GM19452 (cell line): ENCODE measurements around the gene PRG2.
A peak's percentile ranks its signal among the peaks of the same experiment; 100 is the strongest.

Experiments used
- ATAC-seq: cut with Tn5 transposase; IDR thresholded peaks from one replicate; pipeline ENCODE4 v1.9.1; 2021; ENCODE audit not compliant: unreplicated experiment

The PRG2 gene, protein sequence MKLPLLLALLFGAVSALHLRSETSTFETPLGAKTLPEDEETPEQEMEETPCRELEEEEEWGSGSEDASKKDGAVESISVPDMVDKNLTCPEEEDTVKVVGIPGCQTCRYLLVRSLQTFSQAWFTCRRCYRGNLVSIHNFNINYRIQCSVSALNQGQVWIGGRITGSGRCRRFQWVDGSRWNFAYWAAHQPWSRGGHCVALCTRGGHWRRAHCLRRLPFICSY

DNA sequence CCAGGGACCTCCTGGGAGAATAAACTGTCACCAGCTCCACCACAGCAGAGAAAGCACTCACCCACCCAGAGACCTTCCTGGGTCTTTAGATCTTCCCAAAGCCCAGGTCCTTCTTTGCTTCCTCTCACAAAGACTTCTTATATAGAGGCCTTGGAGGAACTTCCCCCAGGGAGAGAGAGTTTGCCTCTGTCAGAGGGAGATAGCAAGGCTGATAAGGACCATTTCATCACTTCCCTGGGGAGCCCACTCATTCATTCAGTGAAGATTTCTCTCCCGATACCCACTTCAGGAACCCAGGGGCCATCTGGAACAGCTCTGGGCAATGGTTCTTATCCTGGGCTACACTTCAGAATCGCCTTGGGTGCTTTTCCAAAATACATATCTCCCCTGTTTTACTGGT is at the start of gene PRG2:
Gene PRG2, minus strand, starts transcription at position 116 of the 400 bp plus-strand sequence. CDS start 706 bp downstream, outside the sequence.
- no peak for ATAC-seq

DNA sequence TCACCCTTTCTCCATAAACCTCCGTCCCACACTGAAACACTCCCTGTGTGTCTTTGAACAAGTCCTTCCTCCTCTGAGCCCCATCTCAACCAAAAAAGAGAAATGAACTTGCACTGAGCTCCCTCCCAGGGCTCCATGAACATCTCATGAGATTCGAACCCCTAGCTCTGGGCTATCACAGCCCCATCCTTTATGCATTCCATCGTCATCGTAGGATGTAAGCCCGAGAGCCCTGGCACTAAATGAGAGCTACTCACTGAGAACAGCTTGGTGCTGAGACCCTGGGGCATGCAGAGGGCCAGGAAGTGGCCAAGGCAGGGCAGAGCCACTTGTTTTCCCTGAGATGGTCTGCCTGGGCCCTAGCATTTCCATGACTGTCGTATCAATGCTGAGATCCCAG is 49.3 kb upstream of the PRG2 start:
- ATAC-seq: no peak

DNA sequence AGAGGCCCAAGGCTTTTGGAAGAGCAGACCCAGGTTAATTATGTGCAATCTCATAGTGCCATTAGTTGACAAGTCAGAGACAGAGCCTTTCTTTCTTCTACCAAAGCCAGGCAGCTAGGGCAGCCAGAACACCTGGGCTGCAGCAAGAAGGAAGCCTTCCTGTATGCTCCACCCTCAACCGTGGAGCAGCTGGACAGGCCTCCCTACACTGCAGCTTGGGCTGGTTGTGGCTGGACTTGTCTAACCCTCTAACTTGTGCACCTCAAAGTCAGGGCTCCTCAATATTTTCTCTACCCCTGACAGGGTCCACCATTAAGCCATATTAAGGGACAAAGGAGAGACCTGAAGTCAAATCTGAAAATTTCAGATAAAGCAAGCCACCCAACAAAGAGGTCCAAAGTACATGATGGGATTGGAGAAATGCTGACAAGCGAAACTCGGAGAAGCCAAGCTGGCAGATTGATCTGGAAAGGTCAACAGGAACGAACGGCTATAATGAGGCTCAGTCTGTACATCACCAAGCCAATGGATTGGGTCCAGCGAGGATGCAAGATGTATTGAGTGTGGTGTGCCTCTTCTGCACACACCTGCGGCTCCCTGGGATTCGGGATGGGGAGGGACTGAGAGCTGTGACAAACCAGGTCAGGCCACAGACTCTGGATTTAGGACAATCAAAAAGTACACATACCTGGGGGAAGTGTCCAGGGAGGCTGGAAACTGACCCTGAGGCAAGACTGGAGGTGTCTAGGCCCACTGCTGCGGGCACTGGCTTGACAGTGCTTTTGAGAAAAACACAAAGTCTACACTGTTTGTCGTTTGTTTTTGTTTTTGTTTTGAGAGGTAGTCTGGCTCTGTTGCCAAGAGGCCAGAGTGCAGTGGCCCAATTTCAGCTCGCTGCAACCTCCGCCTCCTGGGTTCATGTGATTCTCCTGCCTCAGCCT is 48.2 kb upstream of the PRG2 start:
- no peak for ATAC-seq

DNA sequence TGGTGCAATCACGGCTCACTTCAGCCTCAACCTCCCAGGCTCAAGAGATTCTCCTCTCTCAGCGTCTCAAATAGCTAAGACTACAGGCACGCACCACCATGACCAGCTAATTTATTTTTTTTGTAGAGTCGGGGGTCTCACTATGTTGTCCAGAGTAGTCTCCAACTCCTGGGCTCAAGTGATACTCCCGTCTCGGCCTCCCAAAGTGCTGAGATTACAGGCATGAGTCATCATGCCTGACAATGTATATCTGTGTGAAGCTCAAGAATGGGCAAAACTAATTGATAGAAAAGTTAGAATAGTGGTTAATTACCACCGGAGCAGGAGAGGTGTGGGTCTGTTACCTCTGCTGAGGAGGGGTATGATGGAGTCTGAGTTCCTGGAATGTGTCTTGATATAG is 45.6 kb upstream of the PRG2 start:
- no peak for ATAC-seq

DNA sequence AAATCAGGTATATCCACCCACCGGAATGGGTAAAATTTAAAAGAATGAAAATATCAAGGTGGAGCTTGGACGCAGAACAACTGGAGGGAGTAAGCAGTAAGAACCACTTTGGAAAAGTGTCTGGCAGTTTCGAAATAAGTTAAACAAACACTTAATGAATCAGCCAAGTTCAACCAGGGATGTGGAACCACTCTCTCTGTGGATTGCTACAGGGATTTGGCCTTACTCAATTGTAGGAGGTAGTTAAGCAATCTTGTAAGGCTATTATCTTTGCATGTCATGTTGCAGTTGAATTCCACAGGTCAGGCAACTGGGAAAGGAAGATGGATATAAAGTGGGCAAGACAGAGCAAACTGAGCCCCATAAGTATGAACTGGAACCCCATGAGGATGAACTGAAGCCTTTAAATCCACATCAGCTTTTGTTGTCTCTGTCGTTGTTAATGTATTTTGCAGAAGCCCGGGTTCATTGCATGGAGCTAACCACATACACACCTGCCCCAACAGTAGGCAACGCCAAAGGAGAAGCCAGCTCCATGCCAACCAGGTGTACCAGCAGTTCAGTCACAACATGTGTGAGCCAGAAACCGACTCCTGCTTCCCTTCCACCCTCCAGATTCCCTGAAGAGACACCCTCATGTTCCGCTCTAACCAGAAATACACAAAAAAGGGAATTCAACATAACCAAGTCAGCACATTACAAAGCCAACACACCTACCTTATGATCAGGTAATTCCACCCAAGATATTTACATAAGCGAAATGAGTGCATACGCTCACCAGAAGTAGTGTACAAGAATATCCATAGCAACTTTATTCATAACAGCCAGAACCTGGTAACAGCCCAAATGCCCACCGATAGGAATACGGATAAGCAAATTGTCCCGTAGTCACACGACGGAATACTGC is 44.4 kb upstream of the PRG2 start:
- no peak for ATAC-seq

DNA sequence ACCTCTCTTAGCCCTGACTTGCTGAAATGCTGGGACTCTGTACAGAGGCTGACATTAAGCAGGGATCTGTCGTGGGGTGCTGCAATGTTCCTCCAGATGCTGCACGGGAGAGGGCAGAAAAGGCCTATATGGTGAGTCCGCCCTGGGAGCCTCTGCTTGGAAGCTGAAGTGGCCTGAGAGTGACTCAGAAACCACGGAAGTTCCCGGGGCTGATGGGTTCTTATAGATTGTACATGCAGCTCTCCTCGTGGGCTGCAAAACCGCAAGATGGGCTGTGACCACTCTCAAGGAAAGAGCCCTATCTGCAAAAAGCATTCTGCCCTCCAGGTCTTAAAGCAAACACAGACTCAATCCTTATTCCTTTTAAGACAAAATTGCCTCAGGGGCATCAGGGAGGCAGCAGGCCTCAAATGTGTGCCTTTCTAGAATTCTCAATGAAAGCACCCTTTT is 42.3 kb upstream of the PRG2 start:
- ATAC-seq: no peak

DNA sequence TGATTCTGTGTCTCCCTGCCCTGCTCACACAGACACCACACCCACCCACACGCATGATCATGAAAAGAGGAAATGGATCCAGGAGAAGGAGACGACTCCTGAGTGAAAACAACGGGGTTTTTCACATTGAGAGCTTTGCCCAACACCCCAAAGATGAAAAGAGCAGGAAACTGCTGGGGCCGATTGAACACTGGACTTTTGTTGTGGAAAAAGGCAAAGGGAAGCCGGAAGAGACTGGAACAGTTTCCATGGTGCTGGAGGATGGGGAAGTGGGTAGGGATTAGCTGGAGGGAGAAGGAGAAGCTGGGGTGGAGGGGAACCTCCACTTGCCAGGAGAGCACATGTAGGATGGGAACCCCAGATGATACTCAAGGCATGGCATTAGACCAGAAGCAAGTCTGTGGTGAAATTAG is 41.7 kb upstream of the PRG2 start:
- ATAC-seq: no peak

DNA sequence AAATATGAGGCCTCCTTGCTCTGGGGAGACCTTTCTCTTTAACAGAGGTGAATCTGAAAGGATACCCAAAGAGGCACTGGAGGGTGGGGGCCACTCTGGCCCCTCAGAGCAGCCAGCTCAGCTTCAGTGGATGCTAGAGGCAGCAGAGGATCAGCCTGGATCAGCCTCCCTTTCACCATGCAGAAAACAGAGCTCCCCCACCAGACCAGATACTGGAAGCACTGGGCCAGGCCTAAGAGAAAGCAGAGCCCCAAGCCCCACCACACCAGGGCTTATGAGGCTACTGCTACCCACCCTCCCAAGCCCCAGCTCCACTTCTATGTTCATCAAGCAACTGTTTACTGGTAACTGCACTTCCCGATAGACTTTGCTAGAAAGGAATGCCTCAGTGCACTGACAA is 40.5 kb upstream of the PRG2 start:
- ATAC-seq: no peak

DNA sequence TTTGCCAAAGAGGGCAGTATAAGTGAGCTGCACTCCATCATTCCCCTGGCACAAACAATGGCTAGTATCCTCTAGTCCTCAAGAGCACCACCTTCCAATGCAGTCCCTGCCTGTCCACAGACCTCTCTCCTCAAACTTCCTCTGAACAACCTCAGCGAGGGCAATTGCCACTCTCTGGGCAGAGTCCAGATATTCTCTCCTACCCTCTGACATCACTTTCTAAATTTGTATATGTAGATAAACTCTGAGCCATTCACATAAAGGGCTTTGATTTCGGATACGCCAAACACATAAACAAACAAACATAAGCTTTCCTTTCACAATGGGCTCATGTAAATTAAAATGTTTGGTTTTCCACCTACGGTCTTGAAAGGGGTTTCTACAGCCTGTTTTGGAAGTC is 39.5 kb upstream of the PRG2 start:
- no peak for ATAC-seq

DNA sequence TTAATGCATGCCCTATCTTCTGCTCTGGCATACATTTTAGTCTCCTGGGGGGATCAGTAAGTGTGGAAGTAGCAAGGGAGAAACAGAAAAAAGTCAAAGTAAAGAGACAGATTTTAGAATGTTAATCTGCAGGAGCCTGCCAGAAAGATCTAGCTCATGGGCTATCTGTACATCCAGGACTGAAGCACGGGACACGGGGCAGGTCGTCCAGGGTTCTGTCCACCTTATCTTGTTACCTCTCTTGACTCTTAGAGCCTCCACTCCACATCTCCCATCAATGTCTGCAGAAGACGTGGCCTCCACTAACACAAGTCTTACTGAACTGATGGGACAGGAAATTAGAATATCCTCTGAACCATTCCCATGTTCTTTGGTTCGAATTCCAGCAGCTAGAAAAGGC is 38.2 kb upstream of the PRG2 start:
- ATAC-seq: no peak

DNA sequence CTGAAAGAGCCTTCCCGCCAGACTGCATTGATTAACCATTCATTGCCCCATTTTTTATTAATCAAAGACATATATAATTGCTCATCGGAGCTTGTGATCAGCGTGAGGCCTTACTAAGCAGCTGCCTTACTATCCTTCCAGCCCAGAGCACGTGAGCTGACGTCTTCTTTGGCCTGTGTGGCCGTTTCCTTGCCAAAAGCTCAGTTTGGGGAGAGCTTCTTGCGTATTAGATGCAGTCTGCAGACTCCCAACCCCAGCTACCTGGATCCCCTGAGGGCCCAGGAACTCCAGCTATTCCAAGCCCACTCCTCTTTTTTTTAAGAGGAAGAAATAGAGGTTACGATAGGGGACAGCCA is 37.3 kb upstream of the PRG2 start:
- ATAC-seq: no peak

DNA sequence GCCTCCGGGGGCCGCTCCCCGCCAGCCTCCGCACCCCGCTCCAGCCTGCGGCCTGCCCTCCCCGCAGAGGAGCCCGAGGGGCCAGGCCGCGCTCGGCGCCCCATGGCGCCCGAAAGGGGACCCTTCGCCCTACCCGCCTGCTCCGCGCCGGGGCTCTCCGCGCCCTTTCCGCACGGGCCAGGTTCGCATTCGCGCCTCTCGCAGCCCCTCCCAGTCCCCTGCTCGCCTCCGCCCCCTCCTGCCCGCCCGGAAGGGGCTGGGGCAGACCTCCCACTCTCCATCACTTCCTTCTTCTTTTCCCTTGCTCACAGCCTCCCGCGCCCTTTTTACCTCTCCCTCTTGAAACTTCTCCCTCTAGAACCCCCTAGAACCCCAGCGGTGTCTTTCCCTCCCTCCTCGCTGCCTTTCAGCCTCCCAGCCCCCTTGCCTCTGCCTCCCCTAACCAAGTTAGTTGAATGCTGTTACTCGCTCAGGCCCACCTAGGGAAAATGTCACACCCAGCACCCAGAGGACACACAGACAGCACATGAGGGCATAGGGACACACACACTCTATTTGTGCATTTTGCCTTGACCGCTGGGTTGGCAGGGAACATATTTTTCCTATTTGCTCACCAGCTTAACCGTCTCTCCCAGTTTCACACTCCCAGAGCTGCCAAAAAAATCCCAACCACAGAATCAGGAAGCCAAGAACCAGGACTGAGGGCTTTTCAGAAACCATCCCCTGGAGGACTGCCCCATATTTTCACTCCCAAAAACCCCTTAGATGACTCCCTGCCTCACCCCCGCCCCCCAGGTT is 36.7 kb upstream of the PRG2 start, which contains the start of gene SLC43A3:
Gene SLC43A3, minus strand, starts transcription at position 193 of the 798 bp plus-strand sequence. CDS start 949 bp downstream, outside the sequence.
- ATAC-seq: peak; percentile 58

DNA sequence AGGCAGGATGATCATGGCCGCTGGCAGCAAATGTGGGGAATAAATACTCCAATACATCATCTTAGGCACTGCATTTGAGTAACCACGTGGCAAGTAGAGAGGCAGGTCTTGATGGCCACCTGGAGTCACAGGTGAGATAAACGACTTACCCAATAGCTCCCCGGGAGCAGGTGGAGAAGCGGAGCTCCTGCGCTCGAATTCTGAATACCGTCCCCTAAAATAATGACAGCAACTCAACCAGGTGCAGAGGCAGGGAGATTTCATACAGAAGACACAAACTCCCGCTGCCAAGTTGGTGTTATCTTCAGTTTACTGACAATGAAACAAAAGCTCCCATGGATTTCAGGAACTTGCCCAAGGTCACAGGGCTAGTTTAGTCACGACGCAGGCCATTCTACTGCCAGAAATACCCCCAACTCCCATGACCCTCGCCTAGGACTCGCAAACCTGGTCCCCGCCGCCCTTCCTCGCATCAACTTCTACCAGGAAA is 36.0 kb upstream of the PRG2 start:
- no peak for ATAC-seq

DNA sequence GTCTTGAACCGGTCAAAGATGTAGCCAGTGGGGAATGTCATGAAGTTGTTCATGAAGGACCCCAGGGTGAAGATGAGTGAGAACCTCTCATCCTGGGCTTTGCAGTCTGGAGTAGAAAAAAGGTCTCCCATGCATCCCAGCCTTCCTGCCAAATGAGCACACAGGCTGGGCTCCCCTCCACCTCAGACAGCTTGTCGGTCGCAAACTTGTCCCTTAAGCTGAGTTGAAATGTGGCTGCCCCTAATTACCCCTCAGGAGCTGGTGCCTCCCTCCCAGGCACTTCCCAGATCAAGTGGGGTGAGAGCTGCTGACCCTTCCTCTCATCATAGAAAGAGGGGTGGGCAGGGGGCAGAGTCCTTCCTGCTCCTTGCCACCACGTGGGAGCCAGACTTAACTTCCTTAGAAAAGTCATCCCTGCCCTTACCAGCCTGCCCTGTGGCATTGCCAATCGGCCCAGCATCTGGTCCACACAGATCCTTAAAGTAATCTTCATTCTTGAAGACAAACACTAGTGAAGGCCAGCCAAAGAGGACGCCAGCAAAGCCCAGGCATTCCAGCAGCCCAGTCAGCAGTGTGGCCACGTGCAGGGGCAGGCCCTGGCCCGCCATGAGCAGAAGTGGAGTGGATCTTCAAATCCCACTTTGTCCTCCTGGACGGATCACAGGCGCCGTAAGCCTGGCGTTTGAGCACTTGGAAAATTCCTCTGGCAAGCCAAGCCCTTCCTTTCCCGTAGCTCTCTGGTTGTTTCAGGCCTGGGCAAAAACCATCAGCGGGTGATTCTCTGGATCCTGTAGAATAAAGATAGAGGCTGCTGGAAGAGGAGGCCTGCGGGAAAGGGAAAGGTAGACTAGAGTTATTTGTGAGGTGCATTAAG is 35.4 kb upstream of the PRG2 start:
- no peak for ATAC-seq

DNA sequence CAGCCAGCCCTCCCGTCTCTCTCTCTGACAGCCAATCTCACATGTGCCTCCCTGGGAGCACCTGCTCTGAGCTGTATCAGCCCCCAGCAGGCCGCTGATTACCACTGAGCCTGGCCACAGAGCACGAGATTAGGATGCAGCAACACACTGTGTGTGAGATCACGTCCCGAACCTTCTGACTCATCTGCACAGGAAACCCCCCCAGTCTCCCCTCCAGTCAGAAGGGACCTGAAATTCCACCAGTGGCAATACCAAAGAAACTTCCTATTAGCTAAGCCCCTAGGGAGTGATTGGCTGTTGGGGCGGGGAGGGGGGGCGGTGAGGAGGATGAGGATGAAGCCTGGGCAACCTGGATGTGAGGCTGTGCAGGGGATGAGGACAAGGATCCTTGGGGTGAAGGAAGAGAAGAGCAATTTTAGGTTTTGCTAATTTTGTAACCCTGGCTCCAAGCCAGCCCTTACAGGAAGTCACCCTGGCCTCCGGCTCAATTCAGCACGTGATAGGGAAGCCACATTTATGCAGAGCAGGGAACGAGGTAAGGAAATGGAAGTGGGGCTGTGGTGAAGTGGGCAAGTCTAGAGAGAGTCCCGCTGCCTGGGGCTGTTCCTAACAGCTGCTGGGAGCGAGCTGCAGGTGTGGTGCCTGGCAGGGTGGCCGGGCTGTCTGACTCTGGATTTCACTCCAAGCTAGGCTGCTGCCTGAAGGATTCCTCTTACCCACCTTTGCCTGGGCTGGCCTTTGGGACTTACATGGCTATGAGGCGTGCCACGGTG is 34.5 kb upstream of the PRG2 start:
- peak; percentile 89 for ATAC-seq

DNA sequence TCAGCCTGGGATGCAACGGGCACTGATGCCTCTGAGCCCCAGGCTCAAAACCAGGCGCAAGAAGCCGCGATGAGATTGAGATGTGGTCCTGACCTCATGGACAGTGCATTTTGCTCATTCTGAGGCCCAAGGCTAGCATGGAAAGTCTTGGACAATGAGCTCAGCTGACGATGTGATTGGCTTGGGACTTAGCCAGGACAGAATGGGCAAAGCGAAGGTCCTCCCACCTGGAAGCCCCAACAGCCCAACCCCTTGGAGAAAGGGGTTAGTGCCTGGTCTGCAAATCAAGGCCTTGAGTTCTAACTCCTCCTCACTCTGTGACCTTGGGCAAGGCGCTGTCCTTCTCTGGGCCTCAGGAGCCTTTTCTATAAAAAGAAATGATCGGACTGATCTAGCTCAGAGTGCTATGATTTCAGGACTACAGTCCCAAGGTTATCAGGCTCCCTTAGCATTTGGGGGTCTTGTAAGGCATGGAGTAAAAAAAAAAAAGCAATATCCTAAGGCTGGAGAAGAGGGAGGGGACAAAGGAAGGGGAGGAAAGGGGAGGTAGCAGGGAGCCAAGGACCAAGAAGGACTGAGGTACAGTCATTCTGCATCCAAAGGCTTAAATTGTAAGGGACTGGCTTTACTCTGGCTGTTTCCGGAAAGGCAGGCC is 33.8 kb upstream of the PRG2 start:
- no peak for ATAC-seq

DNA sequence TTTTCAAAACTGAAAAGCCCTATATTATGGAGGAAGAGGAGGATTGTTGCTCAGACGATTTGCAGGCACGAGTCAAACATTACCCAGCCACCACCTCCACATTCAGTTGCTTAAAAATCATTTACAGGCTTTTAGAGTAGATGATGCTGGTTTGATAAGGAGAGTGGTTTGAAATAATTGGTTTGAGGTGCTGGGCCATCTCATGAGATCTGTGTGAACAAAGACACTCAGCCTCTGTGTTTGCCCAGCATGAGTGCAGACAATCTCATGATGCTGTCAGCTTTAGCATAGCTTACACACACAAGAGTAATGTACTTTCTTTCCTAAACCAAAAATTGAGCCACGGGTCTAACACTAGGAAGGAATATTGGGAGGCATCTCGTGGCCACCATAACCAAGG is 32.2 kb upstream of the PRG2 start:
- ATAC-seq: no peak

DNA sequence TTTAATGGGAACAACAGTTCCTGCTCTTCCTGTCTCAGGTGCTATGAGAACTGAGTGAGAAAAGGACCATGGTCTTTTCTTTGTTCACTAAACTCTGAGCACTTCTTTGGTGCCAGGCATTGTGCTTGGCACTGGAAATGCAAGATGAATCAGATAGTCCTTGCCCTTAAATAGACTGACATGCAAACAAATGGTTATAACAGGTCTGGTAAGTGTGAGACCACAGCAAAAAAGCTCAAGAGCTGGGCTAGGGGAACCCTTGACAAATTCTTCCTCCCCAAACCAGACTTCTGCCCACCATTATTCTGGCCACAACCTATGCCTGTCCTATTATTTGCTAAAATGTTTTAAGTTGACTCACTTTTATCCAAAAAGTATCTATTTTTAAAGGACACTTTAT is 31.4 kb upstream of the PRG2 start:
- no peak for ATAC-seq
